Parathyroid adenoma (tissue), 2 donors: ENCODE results near the gene ETNK2.

ENCODE experiments used
- H2AFZ ChIP-seq: fragments of 300-600 bp; sonication (generic); one replicate; pipeline ENCODE4 v1.7.0; 2017; ENCODE audit warnings: antibody characterized with exemption, mild to moderate bottlenecking
- H3K27ac ChIP-seq: fragments of 300-600 bp; sonication (generic); one replicate; pipeline ENCODE4 v1.7.0; 2017
- H3K27me3 ChIP-seq: fragments of 300-600 bp; sonication (generic); one replicate; pipeline ENCODE4 v1.7.0; 2017; ENCODE audit warnings: low read length; ENCODE audit not compliant: control insufficient read depth, insufficient read depth
- H3K36me3 ChIP-seq: fragments of 300-600 bp; sonication (generic); one replicate; pipeline ENCODE4 v1.7.0; 2017; ENCODE audit warnings: low read length; ENCODE audit not compliant: control insufficient read depth, insufficient read depth
- H3K4me1 ChIP-seq: fragments of 300-600 bp; sonication (generic); one replicate; pipeline ENCODE4 v1.7.0; 2017; ENCODE audit warnings: control low read depth
- H3K4me2 ChIP-seq: fragments of 300-600 bp; sonication (generic); one replicate; pipeline ENCODE4 v1.7.0; 2017; ENCODE audit warnings: low read length
- H3K4me3 ChIP-seq: fragments of 300-600 bp; sonication (generic); one replicate; pipeline ENCODE4 v1.7.0; 2017; ENCODE audit warnings: low read depth, low read length
- H3K79me2 ChIP-seq: fragments of 300-600 bp; sonication (generic); one replicate; pipeline ENCODE4 v1.7.0; 2017; ENCODE audit warnings: control low read depth
- H3K9ac ChIP-seq: fragments of 300-600 bp; sonication (generic); one replicate; pipeline ENCODE4 v1.7.0; 2017; ENCODE audit warnings: mild to moderate bottlenecking
- H3K9me3 ChIP-seq: fragments of 300-600 bp; sonication (generic); one replicate; pipeline ENCODE4 v1.7.0; 2017; ENCODE audit warnings: low read length; ENCODE audit not compliant: control insufficient read depth
- TF ChIP-seq, protein P1 (sequence below): fragments of 300-600 bp; sonication (generic); IDR thresholded peaks from one replicate; pipeline ENCODE4 v1.7.0; 2017; ENCODE audit warnings: antibody characterized with exemption, mild to moderate bottlenecking
- donor health status: primary hyperparathyroidism.

The ETNK2 gene

DNA sequence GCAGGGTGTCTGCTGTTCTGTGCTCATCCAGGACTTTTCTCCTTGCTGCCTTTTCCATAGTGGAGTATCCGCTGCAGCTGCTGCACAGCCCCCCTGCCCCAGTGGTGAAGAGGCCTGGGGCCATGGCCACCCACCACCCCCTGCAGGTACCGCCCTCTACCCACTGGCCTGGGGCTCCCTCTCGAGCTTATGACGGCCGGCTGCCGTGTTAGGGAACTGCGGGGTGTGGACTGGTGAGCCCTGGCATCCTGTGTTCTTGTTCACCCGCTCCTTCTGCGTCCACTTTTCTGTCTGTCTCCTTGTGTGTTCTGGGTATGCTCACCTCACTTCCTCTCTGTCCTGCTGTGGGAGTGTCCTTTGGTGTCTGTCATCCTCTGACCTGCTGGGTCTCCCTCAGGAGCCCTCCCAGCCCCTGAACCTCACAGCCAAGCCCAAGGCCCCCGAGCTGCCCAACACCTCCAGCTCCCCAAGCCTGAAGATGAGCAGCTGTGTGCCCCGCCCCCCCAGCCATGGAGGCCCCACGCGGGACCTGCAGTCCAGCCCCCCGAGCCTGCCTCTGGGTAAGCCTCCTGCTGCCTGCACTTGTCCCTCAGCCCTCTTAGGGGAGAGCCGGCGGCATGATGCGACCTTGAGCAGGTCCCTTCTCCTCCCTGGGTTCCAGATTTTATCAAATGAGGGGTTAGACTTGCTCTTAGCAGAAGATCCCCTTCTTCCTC, 29.8 kb downstream of the ETNK2 start:
- Histone ChIP-seq H2AFZ (no peak overlapping the region), H3K9me3 (no peaks in the 10 kb centered on the region), H3K27ac (no peak overlapping the region), H3K4me2 (no peak overlapping the region), H3K27me3 (no peaks in the 10 kb centered on the region), H3K36me3 (no peaks in the 10 kb centered on the region), H3K9ac (no peak overlapping the region), H3K79me2 (peaks cover 2% of the 10 kb centered on the region), H3K4me1 (no peaks in the 10 kb centered on the region), H3K4me3 (no peak overlapping the region)
- TF ChIP-seq, protein P1, sequence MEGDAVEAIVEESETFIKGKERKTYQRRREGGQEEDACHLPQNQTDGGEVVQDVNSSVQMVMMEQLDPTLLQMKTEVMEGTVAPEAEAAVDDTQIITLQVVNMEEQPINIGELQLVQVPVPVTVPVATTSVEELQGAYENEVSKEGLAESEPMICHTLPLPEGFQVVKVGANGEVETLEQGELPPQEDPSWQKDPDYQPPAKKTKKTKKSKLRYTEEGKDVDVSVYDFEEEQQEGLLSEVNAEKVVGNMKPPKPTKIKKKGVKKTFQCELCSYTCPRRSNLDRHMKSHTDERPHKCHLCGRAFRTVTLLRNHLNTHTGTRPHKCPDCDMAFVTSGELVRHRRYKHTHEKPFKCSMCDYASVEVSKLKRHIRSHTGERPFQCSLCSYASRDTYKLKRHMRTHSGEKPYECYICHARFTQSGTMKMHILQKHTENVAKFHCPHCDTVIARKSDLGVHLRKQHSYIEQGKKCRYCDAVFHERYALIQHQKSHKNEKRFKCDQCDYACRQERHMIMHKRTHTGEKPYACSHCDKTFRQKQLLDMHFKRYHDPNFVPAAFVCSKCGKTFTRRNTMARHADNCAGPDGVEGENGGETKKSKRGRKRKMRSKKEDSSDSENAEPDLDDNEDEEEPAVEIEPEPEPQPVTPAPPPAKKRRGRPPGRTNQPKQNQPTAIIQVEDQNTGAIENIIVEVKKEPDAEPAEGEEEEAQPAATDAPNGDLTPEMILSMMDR, result no peak

DNA sequence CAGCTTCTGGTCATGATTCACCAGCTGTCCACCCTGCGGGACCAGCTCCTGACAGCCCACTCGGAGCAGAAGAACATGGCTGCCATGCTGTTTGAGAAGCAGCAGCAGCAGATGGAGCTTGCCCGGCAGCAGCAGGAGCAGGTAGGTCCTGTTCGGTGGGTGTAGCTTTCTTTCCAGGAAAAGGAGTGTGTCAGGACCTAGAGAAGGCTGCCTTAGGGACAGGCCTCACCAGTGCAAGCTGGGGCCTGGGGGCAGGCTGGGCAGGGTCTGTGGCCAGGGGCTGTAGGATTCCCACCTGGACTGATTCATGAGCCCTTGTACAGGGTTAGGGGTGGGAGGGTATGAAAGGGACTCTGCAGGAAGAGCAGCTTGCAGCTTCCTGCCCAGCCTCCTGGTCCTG, 35.3 kb downstream of the ETNK2 start:
- Histone ChIP-seq H3K9ac (no peak overlapping the region), H3K9me3 (no peaks in the 10 kb centered on the region), H3K79me2 (peaks cover 24% of the 10 kb centered on the region), H3K27ac (no peak overlapping the region), H3K27me3 (no peaks in the 10 kb centered on the region), H3K4me1 (peaks cover 8% of the 10 kb centered on the region), H2AFZ (no peak overlapping the region), H3K36me3 (no peaks in the 10 kb centered on the region), H3K4me2 (no peak overlapping the region), H3K4me3 (no peak overlapping the region)
- TF ChIP-seq, protein P1, result no peak

DNA sequence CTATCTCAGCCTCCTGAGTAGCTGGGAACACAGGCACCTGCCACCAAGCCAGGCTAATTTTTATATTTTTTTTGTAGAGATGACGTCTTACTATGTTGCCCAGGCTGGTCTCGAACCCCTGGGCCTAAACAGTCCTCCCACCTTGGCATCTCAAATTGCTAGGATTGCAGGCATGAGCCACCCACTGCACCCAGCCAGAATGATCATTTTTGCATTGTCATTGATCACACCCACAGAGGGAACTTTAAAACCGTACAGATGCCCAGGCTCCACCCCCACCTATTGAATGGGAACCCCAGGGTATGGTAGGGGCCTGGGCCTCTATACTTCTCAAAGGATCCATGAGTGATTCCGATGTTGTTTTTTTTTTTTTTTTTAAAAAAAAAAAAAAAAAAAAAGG, 36.7 kb downstream of the ETNK2 start:
- Histone ChIP-seq H3K27ac (no peak overlapping the region), H3K9me3 (no peaks in the 10 kb centered on the region), H3K4me3 (no peak overlapping the region), H3K4me1 (peaks cover 16% of the 10 kb centered on the region), H3K36me3 (no peaks in the 10 kb centered on the region), H3K79me2 (peaks cover 30% of the 10 kb centered on the region), H3K9ac (no peak overlapping the region), H3K27me3 (no peaks in the 10 kb centered on the region), H2AFZ (no peak overlapping the region), H3K4me2 (no peak overlapping the region)
- TF ChIP-seq, protein P1, result no peak

DNA sequence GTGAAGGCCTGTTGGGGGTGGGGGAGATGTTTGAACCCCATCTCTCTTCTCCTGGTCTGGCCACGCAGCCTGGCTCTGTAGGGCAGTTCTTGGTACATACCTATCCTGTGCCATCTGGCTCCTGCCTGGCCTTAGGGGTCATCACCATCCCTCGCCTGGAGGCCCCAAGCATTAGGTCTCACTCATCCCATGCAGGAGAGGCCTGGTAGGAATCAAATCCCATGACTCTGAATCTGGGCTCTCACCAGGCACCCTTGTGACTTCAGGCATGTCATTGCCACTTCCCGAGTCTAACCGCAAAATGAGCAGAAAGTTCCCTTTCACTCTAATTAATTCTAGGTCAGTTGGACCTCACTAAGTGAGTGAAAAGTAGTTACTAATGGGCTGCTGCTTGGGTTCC, 37.2 kb downstream of the ETNK2 start:
- Histone ChIP-seq H3K36me3 (no peaks in the 10 kb centered on the region), H2AFZ (no peak overlapping the region), H3K4me1 (peaks cover 16% of the 10 kb centered on the region), H3K4me3 (no peak overlapping the region), H3K27me3 (no peaks in the 10 kb centered on the region), H3K79me2 (peaks cover 30% of the 10 kb centered on the region), H3K27ac (no peak overlapping the region), H3K9ac (no peak overlapping the region), H3K9me3 (no peaks in the 10 kb centered on the region), H3K4me2 (no peak overlapping the region)
- TF ChIP-seq, protein P1, result no peak

DNA sequence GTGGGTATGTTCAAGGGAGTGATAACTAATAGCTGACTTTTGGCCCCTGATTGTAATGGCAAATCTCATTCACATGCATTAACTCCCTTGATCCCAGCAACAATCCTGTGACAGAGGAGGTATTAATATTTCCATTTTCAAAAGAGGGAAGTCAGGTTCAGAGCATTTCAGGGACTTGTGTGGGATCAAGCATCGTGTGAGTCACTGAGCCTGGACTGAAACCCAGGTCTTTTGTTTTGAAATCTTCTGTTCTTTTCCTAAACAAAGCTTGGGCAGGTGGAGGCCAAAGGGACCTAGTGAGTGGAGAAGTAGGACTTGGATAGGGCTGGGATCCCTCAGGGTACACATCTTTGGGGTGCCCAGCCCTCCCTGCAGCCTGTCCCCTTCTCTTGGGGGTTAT, 37.9 kb downstream of the ETNK2 start:
- Histone ChIP-seq H3K27ac (no peak overlapping the region), H3K79me2 (peaks cover 30% of the 10 kb centered on the region)

More for the DNA sequence above, 37.9 kb downstream of the ETNK2 start:
- Histone ChIP-seq H3K36me3 (no peaks in the 10 kb centered on the region), H3K9me3 (no peaks in the 10 kb centered on the region), H3K27me3 (no peaks in the 10 kb centered on the region), H3K4me2 (no peak overlapping the region), H3K9ac (no peak overlapping the region), H2AFZ (no peak overlapping the region), H3K4me1 (peaks cover 22% of the 10 kb centered on the region), H3K4me3 (no peak overlapping the region)
- TF ChIP-seq, protein P1, result no peak
